T-cell (primary cell): Measurements from ENCODE around the gene TOM1L2. TPM values are rescaled to one million over a fixed set of nuclear protein-coding genes. Genes with fewer than 3 reads are reported as not detected.

ENCODE experiments used
- ATAC-seq, 4 experiments: fragments of 200-7000 bp in 3 of 4; fragments of 150-1000 bp in 1 of 4; cut with Tn5 transposase; replicated peaks in 1 of 4; 1 replicate in 3 of 4; 2 replicates in 1 of 4; pipeline ENCODE4 v1.10.0; 2021; ENCODE audit warnings: moderate library complexity in 3 of 4, mild to moderate bottlenecking in 2 of 4, moderate number of reproducible peaks in 1 of 4
- CTCF ChIA-PET, 2 donors: fragments of 300-600 bp; sonication (Branson Sonifier 250); formaldehyde crosslinking; loops; one replicate each; lab custom pipeline; 2022; ENCODE audit warnings: antibody characterized with exemption in 2 of 2; lab: Charles Lee
- POLR2A ChIA-PET, 2 donors: fragments of 300-600 bp; sonication (Branson Sonifier 250); formaldehyde crosslinking; loops; one replicate each; lab custom pipeline; 2022; ENCODE audit warnings: antibody characterized with exemption in 2 of 2; lab: Charles Lee
- DNase-seq, 35 experiments: peaks; one replicate each; pipeline versions ENCODE4 v3.0.0 to v3.0.0-alpha.2; 2013 to 2023
- H3K27ac ChIP-seq: one replicate; pipeline ENCODE4 v1.5.1; 2013; ENCODE audit warnings: low read length
- H3K27me3 ChIP-seq, 2 experiments: replicated peaks in 1 of 2; 1 replicate in 1 of 2; 2 replicates in 1 of 2; pipeline versions ENCODE4 v1.6.1 to v1.7.0; 2013; ENCODE audit warnings: low read length in 1 of 2, mixed read lengths in 1 of 2; ENCODE audit not compliant: control insufficient read depth in 2 of 2, insufficient read depth in 2 of 2; ENCODE audit errors: extremely low read depth in 1 of 2
- H3K36me3 ChIP-seq, 2 donors: 1 replicate in 1 of 2; 2 replicates in 1 of 2; pipeline versions ENCODE4 v1.6.1 to v1.7.0; 2013; ENCODE audit warnings: low read length in 1 of 2; ENCODE audit not compliant: control insufficient read depth in 2 of 2, insufficient read depth in 1 of 2; ENCODE audit errors: extremely low read depth in 1 of 2
- H3K4me1 ChIP-seq, 2 experiments: 1 replicate in 1 of 2; 2 replicates in 1 of 2; pipeline versions ENCODE4 v1.6.1 to v1.7.0; 2013; ENCODE audit warnings: low read length in 2 of 2, mixed read lengths in 1 of 2; ENCODE audit not compliant: insufficient read depth in 2 of 2, control insufficient read depth in 1 of 2; ENCODE audit errors: extremely low read depth in 1 of 2
- H3K4me3 ChIP-seq, 2 donors: 1 replicate in 1 of 2; 2 replicates in 1 of 2; pipeline versions ENCODE4 v1.5.1 to v1.7.0; 2013; ENCODE audit warnings: mild to moderate bottlenecking in 2 of 2, low read length in 1 of 2, moderate library complexity in 1 of 2; ENCODE audit not compliant: control insufficient read depth in 1 of 2; ENCODE audit errors: extremely low read depth in 1 of 2
- H3K9me3 ChIP-seq: 2 replicates; pipeline ENCODE4 v1.7.0; 2013
- H3K27ac Mint-ChIP-seq, 2 donors: one replicate each; pipeline ENCODE4 v1.8.0; 2020 to 2021; ENCODE audit warnings: mild to moderate bottlenecking in 2 of 2, mixed read lengths in 2 of 2
- H3K27me3 Mint-ChIP-seq, 2 donors: one replicate each; pipeline ENCODE4 v1.8.0; 2021 to 2022; ENCODE audit warnings: mixed read lengths in 2 of 2
- H3K36me3 Mint-ChIP-seq: one replicate; pipeline ENCODE4 v1.8.0; 2021; ENCODE audit warnings: mixed read lengths
- H3K4me1 Mint-ChIP-seq, 3 donors: one replicate each; pipeline ENCODE4 v1.8.0; 2020 to 2022; ENCODE audit warnings: mixed read lengths in 3 of 3, mild to moderate bottlenecking in 1 of 3
- H3K4me3 Mint-ChIP-seq, 3 donors: one replicate each; pipeline ENCODE4 v1.8.0; 2020 to 2022; ENCODE audit warnings: mild to moderate bottlenecking in 3 of 3, mixed read lengths in 3 of 3, moderate library complexity in 3 of 3
- H3K9me3 Mint-ChIP-seq, 3 donors: one replicate each; pipeline ENCODE4 v1.8.0; 2020 to 2022; ENCODE audit warnings: mixed read lengths in 3 of 3
- WGBS: methylation state at CpG from one replicate; pipeline ENCODE4 v1.1.5; 2013; ENCODE audit warnings: missing lambda C conversion rate; ENCODE audit not compliant: insufficient coverage; 5-methylcytosine and 5-hydroxymethylcytosine counted together
- total RNA-seq, 35 experiments: library from RNA in 6 of 35; stranded (reverse) in 6 of 35; fragments of 120-200 nt in 1 of 35; gene quantifications; one replicate each; pipeline versions ENCODE4 v1.2.1 to v1.2.4 and lab custom pipeline; 2013 to 2026

Gene TOM1L2
- total RNA-seq, 5 donors from 2014 or later (not counting 1 experiment from before 2014, with no cell fraction given) = 57.5 to 71.5 (median 61.9) TPM

- Mint-ChIP-seq H3K27me3 (no peaks in the 10 kb centered on the region), H3K4me3 (no peak overlapping the region), H3K9me3 (no peaks in the 10 kb centered on the region), H3K4me1 (no peaks in the 10 kb centered on the region), H3K36me3 (peaks cover 23% of the 10 kb centered on the region), H3K27ac (no peak overlapping the region)
- Histone ChIP-seq H3K27me3 (no peaks in the 10 kb centered on the region), H3K9me3 (no peaks in the 10 kb centered on the region), H3K27ac (no peak overlapping the region), H3K4me1 (no peaks in the 10 kb centered on the region), H3K4me3 (no peak overlapping the region), H3K36me3 (peaks cover 10 to 13% of the 10 kb centered on the region in 2 donors)
- ATAC-seq (no peak), DNase-seq (no peak)
- ChIA-PET POLR2A (interaction anchor here in 1 of 2 donors (0.6 kb wide), 1 partner anchor 49 kb away, joined by 3 read pairs; no protein-coding TSS in a partner anchor), CTCF (no interaction called here)
- WGBS = 97% methylated on average over 16 of the region's 31 CpGs
Measured at GRCh38 chr17:18006495-18007239, 34.5 kb upstream of the TOM1L2 start.

DNA sequence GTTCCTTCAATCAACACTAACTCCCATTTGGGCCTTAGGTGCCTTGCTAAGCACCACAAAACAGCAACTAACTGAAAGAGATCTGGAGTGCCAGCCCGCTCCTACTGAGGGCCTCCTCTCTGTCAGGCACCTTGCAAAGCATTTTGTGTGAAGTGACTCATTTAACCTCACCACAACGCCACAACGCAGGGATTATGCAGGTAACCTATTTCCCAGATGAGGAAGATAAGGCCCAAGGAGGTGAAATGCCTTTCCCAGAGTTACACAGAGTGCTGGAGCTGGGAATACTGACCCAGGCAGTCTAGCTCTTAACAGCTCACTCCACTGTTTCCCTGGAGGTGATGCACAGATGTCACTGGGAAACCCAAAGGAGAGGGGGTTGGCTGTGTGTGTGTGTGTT is 33.3 kb upstream of the TOM1L2 start:
- Mint-ChIP-seq H3K4me1 (no peaks in the 10 kb centered on the region), H3K27me3 (no peaks in the 10 kb centered on the region), H3K9me3 (no peaks in the 10 kb centered on the region), H3K4me3 (no peak overlapping the region), H3K27ac (no peak overlapping the region), H3K36me3 (peaks cover 20% of the 10 kb centered on the region)
- POLR2A ChIA-PET = no interaction called here
- DNase-seq = no peak
- H3K4me1 ChIP-seq = no peaks in the 10 kb centered on the region
- H3K27ac ChIP-seq = no peak overlapping the region
- H3K4me3 ChIP-seq = no peak overlapping the region
- peaks cover 9 to 10% of the 10 kb centered on the region in 2 donors for H3K36me3 ChIP-seq
- H3K9me3 ChIP-seq = no peaks in the 10 kb centered on the region
- no peak for ATAC-seq
- H3K27me3 ChIP-seq = no peaks in the 10 kb centered on the region
- 70% methylated on average over 2 of the region's 3 CpGs for WGBS
- CTCF ChIA-PET = no interaction called here

GRCh38 chr17:18004884-18005305 is 32.7 kb upstream of the TOM1L2 start:
- ChIA-PET CTCF (no interaction called here), POLR2A (no interaction called here)
- ATAC-seq = no peak
- H3K27me3 ChIP-seq = no peaks in the 10 kb centered on the region
- peaks cover 9 to 10% of the 10 kb centered on the region in 2 donors for H3K36me3 ChIP-seq
- no peak overlapping the region for H3K27ac ChIP-seq
- H3K9me3 Mint-ChIP-seq = no peaks in the 10 kb centered on the region
- no peaks in the 10 kb centered on the region for H3K4me1 Mint-ChIP-seq
- WGBS = 92% methylated on average over 7 of the region's 9 CpGs
- no peaks in the 10 kb centered on the region for H3K27me3 Mint-ChIP-seq
- no peaks in the 10 kb centered on the region for H3K4me1 ChIP-seq
- no peaks in the 10 kb centered on the region for H3K9me3 ChIP-seq
- peaks cover 15% of the 10 kb centered on the region for H3K36me3 Mint-ChIP-seq
- no peak overlapping the region for H3K4me3 Mint-ChIP-seq
- no peak overlapping the region for H3K4me3 ChIP-seq
- no peak overlapping the region for H3K27ac Mint-ChIP-seq
- DNase-seq = no peak

GRCh38 chr17:18004345-18004744 is 32.1 kb upstream of the TOM1L2 start:
- Mint-ChIP-seq H3K27ac (no peak overlapping the region), H3K4me1 (no peaks in the 10 kb centered on the region), H3K27me3 (no peaks in the 10 kb centered on the region), H3K9me3 (no peaks in the 10 kb centered on the region), H3K4me3 (no peak overlapping the region), H3K36me3 (peaks cover 11% of the 10 kb centered on the region)
- no peaks in the 10 kb centered on the region for H3K4me1 ChIP-seq
- ChIA-PET POLR2A (no interaction called here), CTCF (no interaction called here)
- DNase-seq (no peak), ATAC-seq (no peak)
- H3K4me3 ChIP-seq = no peak overlapping the region
- H3K27ac ChIP-seq = no peak overlapping the region
- no peaks in the 10 kb centered on the region for H3K27me3 ChIP-seq
- H3K36me3 ChIP-seq = peaks cover 9 to 10% of the 10 kb centered on the region in 2 donors
- H3K9me3 ChIP-seq = no peaks in the 10 kb centered on the region
- WGBS = 99% methylated on average over 5 of the region's 9 CpGs

DNA sequence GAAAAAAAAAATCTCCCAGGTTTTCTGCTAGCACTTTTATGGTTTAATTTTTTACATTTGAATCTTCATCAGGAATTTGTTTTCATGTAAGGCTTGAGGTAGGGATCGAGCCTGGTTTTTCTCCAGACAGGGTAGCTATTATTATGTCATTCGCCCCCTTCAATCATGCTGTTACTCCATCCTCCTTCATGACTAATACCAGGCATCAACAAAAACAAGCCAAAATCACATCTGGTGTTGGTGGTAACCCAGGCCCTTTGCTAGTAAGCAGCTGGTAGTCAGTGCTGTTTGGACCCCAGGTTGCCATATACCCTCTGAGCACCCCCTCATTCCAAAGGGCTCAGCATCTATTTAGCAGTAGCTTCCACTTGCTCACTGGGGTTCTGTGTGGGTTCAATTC is 30.0 kb upstream of the TOM1L2 start:
- ChIA-PET POLR2A (no interaction called here), CTCF (no interaction called here)
- Histone ChIP-seq H3K27me3 (no peaks in the 10 kb centered on the region), H3K36me3 (peaks cover 5 to 8% of the 10 kb centered on the region in 2 donors), H3K9me3 (no peaks in the 10 kb centered on the region), H3K4me3 (no peak overlapping the region), H3K4me1 (no peaks in the 10 kb centered on the region), H3K27ac (no peak overlapping the region)
- H3K9me3 Mint-ChIP-seq = no peaks in the 10 kb centered on the region
- H3K27ac Mint-ChIP-seq = no peak overlapping the region
- no peaks in the 10 kb centered on the region for H3K27me3 Mint-ChIP-seq
- H3K4me3 Mint-ChIP-seq = no peak overlapping the region
- H3K4me1 Mint-ChIP-seq = no peaks in the 10 kb centered on the region
- DNase-seq (no peak), ATAC-seq (no peak)
- peaks cover 5% of the 10 kb centered on the region for H3K36me3 Mint-ChIP-seq
- 100% methylated on average over 1 of the region's 2 CpGs for WGBS

- Histone ChIP-seq H3K27ac (no peak overlapping the region), H3K36me3 (no peaks in the 10 kb centered on the region), H3K4me3 (no peak overlapping the region), H3K4me1 (no peaks in the 10 kb centered on the region), H3K27me3 (no peaks in the 10 kb centered on the region), H3K9me3 (no peaks in the 10 kb centered on the region)
- DNase-seq (no peak), ATAC-seq (no peak)
- Mint-ChIP-seq H3K27me3 (no peaks in the 10 kb centered on the region), H3K4me1 (no peaks in the 10 kb centered on the region), H3K27ac (no peak overlapping the region), H3K36me3 (no peaks in the 10 kb centered on the region), H3K4me3 (no peak overlapping the region), H3K9me3 (no peaks in the 10 kb centered on the region)
- CTCF ChIA-PET = no interaction called here
- WGBS = 70% methylated on average over 4 of the region's 8 CpGs
- POLR2A ChIA-PET = no interaction called here
Measured at GRCh38 chr17:18000030-18000408, 27.8 kb upstream of the TOM1L2 start.
